ENCODE data around the gene SLC9A3. TPM values are rescaled to one million over a fixed set of nuclear protein-coding genes. Genes with fewer than 3 reads are reported as not detected.

Gene SLC9A3
- total and polyA plus RNA-seq, 2 of the 13 experiments (the other 11 are each of a cell fraction or from before 2014, with no cell fraction given): 1.5 to 1.8 TPM

- no peak for TF ChIP-seq MLXIP (CRISPR knock-in tag; IDR thresholded peaks at IDR 0.05; ENCODE audit: borderline replicate concordance)
Observed at GRCh38 chr5:496028-496427, 28.2 kb downstream of the SLC9A3 start (continued).

DNA sequence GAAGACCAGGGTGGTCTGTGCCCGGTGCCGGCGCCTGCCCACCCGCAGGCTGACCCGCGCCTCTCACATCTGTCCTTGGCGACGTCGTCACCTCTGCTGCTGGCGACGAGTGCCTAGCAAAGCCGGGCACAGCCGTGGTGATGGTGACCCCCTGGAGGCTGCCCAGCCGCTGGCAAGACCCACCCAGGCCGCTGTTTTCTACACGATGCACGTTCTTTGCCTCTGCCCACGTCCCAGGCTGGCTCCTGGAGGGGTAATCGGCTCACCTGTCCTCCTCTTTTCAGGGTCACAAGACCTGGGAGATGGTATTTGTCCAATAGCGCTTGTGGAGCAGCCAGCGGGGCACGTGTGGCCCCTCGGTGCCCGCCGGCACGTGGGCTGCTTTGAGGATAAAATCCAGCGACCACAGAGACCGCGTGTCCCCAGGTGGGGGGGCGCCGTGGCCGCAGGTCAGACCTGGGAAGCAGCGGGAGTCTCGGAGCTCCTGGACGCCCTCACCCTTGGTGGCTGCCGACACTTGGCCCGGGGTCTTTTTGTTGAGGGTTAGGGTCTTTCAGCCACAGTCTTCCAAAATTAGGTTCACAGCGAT lies 29.5 kb downstream of the SLC9A3 start:
- H3K9me3 ChIP-seq (ENCODE audit: low read length): no peaks in the 10 kb centered on the region
- in situ Hi-C loops (cut with HindIII; ENCODE audit: extremely low pct_ligation_motif_present, low pct_unique_long_range_greater_than_20kb) (no loop called here), intact Hi-C loops (cut with micrococcal nuclease; ENCODE audit: unreplicated experiment) (no loop called here)
- H3K27ac ChIP-seq (ENCODE audit: extremely low read length, insufficient read depth, low read length): no peak overlapping the region
- H3K4me1 ChIP-seq (ENCODE audit: insufficient read depth, low read length): peaks cover under 1% of the 10 kb centered on the region; the same call in 1 of the 2 replicates
- H3K27me3 ChIP-seq (ENCODE audit: control insufficient read depth in 1 of 2, insufficient read depth in 2 of 2, low read length in 2 of 2): peaks cover 25 to 82% of the 10 kb centered on the region in 2 experiments
- POLR2A ChIA-PET: no interaction called here
- no TSS peak for BruUV-seq (replicated peaks)
- no peak overlapping the region for H3K4me2 ChIP-seq (ENCODE audit: low read depth, low read length)
- no peaks in the 10 kb centered on the region for H3K36me3 ChIP-seq (replicated peaks in 1 of 2; ENCODE audit: control insufficient read depth in 1 of 2, insufficient read depth in 2 of 2, low read length in 2 of 2)
- no peak for DNase-seq (ENCODE audit: low spot score)
- H2AFZ ChIP-seq (ENCODE audit: low read length): no peak overlapping the region
- WGBS (ENCODE audit: low lambda C conversion rate): 64% methylated on average over 20 of the region's 38 CpGs
- no peak overlapping the region for H3K9ac ChIP-seq (ENCODE audit: insufficient read depth, low read depth, low read length)
- CTCF ChIA-PET (ENCODE audit: low intra/inter-chr PET ratio, low total read pairs): no interaction called here
- H3K4me3 ChIP-seq (replicated peaks in 1 of 3; ENCODE audit: insufficient read depth in 1 of 3, low read depth in 2 of 3, low read length in 3 of 3): no peak overlapping the region
- 0 out of 2 replicates have a peak, but pooled peaks cover 3% of the 10 kb centered on the region for H4K20me1 ChIP-seq (ENCODE audit: insufficient read depth, low read length)
- FAIRE-seq: no peak
- no peak for ATAC-seq
- no peaks in the 10 kb centered on the region for H3K79me2 ChIP-seq (ENCODE audit: insufficient read depth, low read length)
- TF ChIP-seq ATF6 (CRISPR knock-in tag; conservative IDR thresholded peaks at IDR 0.05): no peak
- no peak for TF ChIP-seq BHLHE40 (IDR thresholded peaks at IDR 0.05; ENCODE audit: low read length)
- TF ChIP-seq ISX (CRISPR knock-in tag; conservative IDR thresholded peaks at IDR 0.05): no peak
- no peak for TF ChIP-seq NAIF1 (CRISPR knock-in tag; IDR thresholded peaks at IDR 0.05; ENCODE audit: borderline replicate concordance)
- TF ChIP-seq ZNF687 (CRISPR knock-in tag; IDR thresholded peaks at IDR 0.05): no peak
- TF ChIP-seq ZNF878 (CRISPR knock-in tag; IDR thresholded peaks at IDR 0.05): no peak
- no peak for TF ChIP-seq MEIS1 (CRISPR knock-in tag; IDR thresholded peaks at IDR 0.05; ENCODE audit: borderline replicate concordance)
- TF ChIP-seq MTA1 (CRISPR knock-in tag; IDR thresholded peaks at IDR 0.05; ENCODE audit: borderline replicate concordance): no peak
- TF ChIP-seq NCOA2 (CRISPR knock-in tag; IDR thresholded peaks at IDR 0.05): no peak
- no peak for TF ChIP-seq SKIL (CRISPR knock-in tag; IDR thresholded peaks at IDR 0.05; ENCODE audit: borderline replicate concordance)

Measured in HepG2 (cell line).